Endometrium (tissue), 2 donors: ENCODE measurements around the gene ESPN.

Experiments used
- FAIRE-seq: peaks from 2 replicates; lab custom pipeline; 2012; peaks lifted over from hg19 to GRCh38; lab: Jason Lieb, UNC
- donor health status: control.
- donor health status: control.

ESPN gene

DNA sequence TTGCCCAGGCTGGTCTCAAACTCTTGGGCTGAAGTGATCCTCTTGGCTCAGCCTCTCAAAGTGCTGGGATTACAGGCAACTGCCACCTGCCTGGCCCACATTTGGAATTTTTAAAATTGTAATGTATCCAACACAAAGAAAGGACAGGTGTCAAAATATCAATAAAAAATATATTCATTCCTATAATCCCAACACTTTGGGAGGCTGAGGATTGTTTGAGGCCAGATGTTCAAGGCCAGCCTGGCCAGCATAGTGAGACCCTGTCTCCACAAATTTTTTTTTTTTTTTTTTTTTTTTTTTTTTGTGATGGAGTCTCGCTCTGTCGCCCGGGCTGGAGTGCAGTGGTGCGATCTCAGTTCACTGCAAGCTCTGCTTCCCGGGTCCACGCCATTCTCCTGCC lies 14.8 kb upstream of the ESPN start:
- FAIRE-seq = no peak

- no peak for FAIRE-seq
These were observed 14.2 kb upstream of the ESPN start for GRCh38 chr1:6410248-6410893.

DNA sequence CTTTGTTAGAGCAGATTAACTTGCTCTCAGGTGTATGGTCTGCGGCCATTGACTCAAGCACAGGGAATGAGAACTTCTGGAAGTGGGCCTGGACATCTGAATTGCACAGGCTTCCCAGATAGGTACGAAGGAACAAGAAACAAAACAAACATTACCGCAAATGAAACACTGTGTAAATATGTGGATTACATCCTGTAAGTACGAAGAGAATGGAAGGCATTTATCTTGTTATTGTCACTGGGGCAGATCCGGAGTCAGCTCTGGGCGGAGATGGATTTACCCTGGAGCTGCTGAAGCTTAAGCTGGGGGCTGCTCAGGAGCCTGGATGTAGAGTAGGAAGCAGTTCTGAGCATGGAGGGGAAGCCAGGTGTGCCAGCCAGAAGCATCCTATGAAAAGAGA lies 11.7 kb upstream of the ESPN start:
- no peak for FAIRE-seq

DNA sequence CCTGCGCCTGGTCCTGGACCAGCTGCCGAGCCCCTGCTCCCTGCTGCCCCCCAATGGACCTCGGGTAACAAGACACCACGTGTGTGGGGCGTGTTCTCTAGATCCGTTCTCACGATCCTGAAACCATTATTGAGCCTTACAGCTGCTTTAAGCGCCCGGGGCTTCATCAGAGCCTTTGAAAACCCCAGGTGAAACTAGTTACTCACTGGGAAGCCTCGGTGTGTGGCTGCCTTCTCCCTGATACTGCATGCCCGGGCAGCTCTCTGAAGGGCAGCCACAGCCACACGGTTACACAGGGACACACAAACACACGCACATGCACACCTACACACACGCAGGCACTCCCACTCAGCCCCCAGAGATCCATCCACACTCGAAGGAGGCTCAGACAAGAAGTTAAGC lies 10.1 kb upstream of the ESPN start:
- no peak for FAIRE-seq

DNA sequence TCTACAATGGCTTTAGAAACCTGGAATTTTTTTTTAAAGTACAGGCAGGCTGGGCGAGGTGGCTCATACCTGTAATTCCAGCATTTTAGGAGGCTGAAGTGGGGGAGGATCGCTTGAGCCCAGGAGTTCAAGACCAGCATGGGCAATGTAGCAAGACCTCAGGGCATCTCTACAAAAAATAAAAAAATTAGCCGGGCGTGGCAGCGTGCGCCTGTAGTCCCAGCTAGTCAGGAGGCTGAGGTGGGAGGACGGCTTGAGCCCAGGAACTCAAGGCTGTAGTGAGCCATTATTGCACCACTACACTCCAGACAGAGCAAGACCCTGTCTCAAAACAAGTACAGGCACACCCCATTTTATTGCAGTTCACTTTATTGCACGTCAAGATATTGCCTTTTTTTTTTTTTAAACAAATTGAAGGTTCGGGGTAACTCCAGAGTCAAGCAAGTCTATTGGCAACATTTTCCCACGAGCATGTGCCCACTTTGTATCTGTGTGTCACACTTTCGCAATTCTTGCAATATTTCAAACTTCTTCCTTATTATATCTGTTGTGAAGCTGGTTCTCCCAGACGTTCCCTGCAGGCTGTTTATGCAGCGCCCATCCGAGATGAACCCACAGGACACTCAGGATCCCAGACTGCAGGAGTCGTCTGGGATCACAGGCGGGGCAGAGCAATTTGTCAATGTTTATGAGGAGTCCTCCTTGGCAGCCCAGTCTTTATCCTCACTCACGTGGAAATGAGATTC lies 9.5 kb upstream of the ESPN start:
- no peak for FAIRE-seq

GRCh38 chr1:6416295-6416656 lies 8.3 kb upstream of the ESPN start:
- no peak for FAIRE-seq

DNA sequence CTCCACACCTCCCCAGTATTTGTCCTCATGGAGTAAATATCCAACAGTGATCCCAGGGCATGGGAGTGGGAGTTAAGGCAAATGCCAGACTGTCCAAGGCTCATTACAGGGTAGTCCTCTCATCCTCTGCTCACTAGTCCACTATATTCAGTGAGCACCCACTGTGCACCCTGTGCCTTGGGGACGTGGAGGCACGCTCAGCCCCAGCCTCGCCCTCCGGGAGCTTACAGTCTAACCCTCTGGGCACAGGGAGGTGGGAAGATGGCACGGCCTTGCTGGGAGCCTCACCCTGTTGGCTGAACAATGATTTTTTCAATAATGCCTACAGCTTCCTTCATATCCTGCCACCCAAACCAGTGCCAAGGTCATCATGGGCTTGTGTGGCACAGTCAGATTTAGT lies 7.7 kb upstream of the ESPN start:
- FAIRE-seq = no peak

GRCh38 chr1:6417961-6418667 lies 6.5 kb upstream of the ESPN start:
- no peak for FAIRE-seq

- FAIRE-seq = no peak
These were observed 5.7 kb upstream of the ESPN start for GRCh38 chr1:6418668-6419396.

GRCh38 chr1:6419397-6419803 lies 5.2 kb upstream of the ESPN start:
- no peak for FAIRE-seq

DNA sequence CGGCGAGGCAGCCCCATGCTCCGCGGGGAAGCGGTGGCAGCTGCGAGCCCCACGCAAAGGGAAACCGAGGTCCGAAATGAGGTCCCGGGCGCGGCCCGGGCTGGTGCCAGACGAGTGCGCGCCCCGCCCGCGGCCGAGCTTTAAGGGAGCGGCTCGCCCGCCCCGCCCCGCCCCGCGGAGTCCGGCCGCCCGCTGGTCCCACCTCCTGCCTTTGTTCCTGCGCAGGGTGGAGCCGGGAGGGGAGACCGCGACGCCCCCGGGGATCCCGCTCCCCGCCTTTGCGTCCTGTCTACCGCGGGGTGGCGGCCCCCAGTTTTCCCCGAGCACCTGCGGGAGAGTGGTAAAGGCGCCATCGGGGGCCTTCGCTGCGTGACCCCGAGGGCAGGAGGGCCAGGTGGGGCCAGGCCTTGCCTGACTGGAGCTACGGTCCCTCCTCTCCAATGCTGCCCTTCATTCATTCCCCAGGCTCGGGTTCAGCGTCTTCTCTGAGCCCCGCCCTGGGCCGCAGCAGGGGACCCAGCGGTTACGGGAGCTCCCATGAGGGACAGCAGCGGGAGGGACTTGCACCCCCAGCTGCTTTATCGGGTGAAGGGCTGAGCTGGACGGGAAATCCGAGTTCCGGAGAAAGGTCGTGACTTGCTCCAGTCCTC lies 4.6 kb upstream of the ESPN start, which contains the start of gene HES2:
Gene HES2, minus strand, starts transcription at position 116 of the 650 bp plus-strand sequence. Its CDS starts 99 bp downstream, at position 17.
- no peak for FAIRE-seq

DNA sequence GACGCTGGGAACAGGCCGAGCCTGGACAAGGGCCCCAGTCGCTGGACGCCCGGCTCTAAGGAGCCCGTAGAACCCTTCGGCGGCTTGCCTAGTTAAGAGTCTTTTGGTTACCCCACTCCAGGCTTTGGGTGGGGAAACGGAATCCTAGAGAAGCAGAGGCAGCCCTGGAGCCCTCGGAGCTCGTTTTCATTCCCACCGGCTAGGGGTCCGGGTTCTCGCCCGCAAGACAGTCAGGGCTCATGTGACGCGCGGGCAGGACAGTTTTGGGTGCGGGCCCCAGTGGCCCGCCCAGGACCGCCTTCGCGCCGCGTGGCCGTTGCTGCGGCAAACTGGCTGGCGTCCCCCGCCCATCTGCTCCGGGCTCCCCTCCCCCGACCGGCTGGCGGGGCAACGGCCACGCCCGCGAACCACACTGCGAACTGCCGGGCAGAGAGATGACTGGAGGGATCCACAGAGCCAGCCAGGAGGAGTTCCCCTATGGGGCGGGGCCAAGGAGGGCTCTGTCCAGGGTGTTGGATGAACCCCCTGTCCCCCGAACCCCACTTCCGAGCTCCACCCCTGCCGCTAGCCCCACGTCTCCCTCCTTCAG lies 4.0 kb upstream of the ESPN start:
- no peak for FAIRE-seq

GRCh38 chr1:6421266-6421665 lies 3.3 kb upstream of the ESPN start:
- no peak for FAIRE-seq

DNA sequence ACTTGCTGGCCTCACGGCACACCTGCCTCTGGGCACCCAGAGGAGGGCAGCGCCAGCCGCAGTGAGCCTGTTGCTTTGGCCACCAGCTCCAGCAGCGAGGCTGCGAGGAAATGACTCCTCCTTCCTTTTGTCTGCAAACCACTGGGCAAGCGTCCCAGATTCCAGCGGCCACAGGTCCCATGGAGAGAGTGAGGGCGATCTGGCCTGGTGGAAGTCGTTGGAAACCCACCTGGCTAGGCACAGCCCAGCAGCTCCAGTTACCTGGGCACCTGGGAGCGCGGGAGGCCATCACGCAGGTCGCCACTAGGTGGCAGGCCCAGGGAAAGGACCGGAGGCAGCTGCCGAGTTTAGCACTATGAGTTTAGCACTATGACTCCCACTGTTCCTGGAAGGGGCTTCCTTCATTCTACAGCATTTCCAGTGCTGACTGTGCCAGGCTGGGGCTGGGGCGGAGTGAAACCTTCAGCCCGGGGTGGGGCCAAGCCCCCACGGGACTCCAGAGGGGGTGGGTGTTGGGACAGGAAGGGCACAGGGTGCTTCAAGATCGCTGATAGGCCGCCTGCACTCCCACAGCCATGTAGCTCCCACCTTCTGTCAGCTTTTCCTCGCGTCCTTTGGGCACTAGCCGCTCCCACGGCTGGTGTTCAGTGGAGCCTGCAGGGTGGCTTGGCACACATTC lies 1.1 kb upstream of the ESPN start:
- FAIRE-seq = no peak

DNA sequence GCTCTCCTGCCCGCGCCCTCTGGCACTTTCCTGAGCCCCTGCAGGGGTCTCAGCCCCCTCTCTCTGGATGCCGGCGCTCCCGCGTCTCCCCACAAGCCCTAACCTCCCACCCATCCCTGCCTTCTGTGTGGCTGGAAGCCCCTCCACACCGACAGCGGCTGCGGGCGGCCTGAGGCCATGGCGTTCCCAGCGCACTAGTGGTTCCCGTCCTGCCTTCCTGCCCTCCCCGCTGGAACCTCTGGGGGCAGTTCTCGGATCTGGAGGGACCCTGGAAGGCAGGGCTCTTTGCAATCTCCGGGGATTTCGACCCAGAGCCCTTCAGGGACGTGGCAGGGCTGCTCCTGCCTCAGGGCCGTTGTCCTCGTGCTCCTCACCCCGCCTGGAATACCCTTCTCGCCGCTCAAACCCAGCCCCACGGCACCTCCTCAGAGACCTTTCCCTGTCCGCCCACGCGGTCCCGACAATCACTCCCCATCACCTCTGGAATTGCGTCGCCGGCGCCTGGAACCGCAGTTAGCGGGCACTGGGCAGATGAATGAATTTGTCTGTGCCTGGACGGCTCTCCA lies 493 bp upstream of the ESPN start:
- no peak for FAIRE-seq

- no peak for FAIRE-seq
These were observed 1.1 kb downstream of the ESPN start for GRCh38 chr1:6425658-6426057.

- no peak for FAIRE-seq
These were observed 1.8 kb downstream of the ESPN start for GRCh38 chr1:6426277-6426971.

DNA sequence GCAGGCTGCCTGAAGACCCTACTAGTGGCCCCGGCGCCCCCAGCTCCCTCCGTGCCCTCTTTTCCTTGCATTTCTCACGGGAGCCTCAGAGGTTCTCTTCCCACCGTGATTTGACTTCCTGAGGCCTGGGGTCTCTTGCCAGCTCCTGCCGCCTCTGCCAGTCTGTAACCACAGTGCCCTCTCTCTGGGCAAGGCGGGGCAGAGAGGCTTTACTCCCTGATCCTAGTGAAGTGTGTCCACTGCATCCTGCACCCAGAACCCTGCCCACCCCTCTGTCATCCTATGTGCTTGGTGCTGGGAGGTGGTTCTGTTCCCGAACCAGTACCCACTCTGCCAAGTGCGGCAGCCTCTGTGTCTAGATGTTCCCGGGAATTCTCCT lies 2.4 kb downstream of the ESPN start:
- FAIRE-seq = no peak

DNA sequence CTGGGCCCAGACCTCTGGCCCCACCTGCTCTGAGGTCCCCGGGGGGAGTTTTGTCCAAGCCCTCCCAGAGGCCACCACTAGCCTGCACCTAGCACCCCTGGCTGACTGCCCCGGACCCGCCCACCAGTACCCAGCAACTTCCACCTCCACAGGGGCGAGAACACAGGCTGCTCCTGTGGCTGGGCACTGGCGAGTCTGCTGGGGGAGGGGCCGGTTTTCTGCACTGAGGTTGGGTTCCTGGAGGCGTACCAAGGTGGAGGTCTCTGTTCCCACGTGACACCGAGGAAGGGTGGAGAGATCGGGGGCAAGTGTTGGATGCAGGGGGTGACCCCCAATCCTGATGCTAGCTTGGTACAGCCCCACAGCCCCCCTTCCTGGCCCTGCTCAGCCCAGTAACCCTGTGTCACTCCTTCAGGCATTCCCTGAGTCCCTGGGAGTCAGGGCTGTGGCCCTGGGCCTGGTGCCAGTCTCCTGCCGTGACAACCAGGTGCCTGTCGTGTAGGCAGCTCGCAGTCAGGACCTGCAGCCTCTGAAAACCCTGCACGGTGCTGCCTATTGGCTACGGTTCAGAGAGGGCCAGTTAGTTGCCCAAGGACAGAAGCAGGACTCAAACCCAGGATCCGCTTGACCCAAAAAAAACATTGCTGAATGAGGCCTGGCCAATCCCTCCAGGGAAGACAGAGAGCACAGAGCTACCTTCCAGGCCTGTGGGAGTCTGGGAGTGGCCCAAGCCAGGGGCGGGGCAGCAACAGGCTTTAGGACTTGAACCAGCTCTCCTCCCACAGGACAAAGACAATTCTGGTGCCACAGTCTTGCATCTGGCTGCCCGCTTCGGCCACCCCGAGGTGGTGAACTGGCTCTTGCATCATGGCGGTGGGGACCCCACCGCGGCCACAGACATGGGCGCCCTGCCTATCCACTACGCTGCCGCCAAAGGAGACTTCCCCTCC lies 3.1 kb downstream of the ESPN start:
- no peak for FAIRE-seq
